Left lobe of liver (tissue), 2 donors: ENCODE results near the gene GRK4. TPM values are rescaled to one million over a fixed set of nuclear protein-coding genes. Genes with fewer than 3 reads are reported as not detected.
"Not testable (repeated sequence)": the region's sequence is repeated elsewhere in the genome, so short reads cannot be mapped to it uniquely, and the experiment has no call there.

Source experiments
- ATAC-seq: fragments of 200-7000 bp; cut with Tn5 transposase; one replicate; pipeline ENCODE4 v1.9.1; 2020; ENCODE audit warnings: mild to moderate bottlenecking, moderate library complexity
- DNase-seq: peaks from one replicate; pipeline ENCODE4 v3.0.0-alpha.2; 2020; ENCODE audit warnings: low spot score
- total RNA-seq: library from RNA; stranded (reverse); gene quantifications from one replicate; pipeline ENCODE4 v1.2.1, GENCODE V29; 2021
- donor health status: DM: no; HTN: no; CAD: no; lungs with moderate emphysema.
- donor health status: DM: no; HTN: yes; CAD: no.

Gene GRK4
- total RNA-seq, 1 donor from 2014 or later = 3.2 TPM

DNA sequence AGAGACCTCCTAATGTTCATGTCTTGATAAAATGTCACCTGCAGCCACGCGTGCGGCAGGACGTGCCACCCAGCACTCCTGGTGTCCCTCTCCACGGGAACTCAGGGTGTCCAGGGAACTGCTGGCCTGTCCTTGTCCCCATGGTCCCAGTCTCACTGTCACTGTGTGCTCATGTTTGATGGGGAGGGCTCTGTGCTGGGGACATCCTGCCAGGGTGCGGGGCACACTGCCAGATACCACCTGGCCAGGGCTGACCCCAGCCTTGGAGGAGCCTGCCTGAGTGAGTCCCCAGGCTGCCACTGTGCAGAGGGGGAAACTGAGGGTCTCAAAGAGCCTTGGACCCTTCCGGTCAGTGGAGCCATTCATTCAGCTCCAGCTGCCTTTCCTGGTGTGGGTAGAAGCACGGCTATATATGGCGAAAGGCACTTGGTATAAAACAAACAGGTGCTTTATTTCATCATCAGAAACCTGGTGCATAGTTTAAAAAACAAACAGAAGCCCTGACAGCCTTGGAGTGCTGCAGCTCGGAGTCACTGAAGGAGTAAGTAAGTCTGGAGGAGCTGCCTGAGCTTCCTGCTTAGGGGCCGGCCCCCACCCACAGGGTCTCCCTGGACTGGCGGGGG is 33.1 kb upstream of the GRK4 start:
- ATAC-seq (no peak), DNase-seq (no peak)

DNA sequence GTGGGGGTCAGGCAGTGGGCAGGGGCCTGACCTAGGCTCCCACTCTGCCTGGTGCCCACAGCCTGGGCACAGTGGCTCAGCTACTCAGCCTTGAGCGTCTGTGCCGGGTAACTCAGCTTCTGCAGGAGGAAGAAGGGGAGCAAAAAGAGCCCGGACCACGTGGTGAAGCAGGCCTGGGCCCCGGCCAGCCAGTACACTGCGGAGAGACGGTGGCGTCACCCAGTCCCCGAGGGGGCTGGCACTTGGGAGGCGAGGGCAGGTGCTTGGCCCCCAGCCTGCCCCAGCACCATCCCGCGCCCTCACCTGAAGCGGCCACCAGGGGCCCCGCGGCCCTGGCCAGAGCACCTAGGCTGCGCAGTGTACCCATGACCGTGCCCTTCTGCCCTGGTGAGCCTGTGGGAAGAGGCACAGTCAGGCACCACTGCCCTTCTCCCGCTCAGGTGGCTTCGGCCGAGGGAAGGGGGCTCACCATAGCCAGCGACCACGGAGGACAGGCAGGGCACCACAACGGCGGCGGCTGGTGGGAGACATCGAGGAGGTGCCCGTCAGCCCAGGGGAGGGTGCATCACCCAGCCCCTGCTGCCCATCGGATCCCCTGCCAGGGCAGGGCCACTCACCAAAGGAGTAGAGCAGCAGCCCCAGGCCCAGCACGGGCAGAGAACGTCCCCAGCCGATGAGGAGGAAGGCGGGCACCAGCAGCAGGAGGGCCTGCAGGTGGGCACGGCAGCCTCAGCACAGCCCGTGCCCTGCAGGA is 32.4 kb upstream of the GRK4 start:
- DNase-seq = no peak
- ATAC-seq = peak; percentile 3

DNA sequence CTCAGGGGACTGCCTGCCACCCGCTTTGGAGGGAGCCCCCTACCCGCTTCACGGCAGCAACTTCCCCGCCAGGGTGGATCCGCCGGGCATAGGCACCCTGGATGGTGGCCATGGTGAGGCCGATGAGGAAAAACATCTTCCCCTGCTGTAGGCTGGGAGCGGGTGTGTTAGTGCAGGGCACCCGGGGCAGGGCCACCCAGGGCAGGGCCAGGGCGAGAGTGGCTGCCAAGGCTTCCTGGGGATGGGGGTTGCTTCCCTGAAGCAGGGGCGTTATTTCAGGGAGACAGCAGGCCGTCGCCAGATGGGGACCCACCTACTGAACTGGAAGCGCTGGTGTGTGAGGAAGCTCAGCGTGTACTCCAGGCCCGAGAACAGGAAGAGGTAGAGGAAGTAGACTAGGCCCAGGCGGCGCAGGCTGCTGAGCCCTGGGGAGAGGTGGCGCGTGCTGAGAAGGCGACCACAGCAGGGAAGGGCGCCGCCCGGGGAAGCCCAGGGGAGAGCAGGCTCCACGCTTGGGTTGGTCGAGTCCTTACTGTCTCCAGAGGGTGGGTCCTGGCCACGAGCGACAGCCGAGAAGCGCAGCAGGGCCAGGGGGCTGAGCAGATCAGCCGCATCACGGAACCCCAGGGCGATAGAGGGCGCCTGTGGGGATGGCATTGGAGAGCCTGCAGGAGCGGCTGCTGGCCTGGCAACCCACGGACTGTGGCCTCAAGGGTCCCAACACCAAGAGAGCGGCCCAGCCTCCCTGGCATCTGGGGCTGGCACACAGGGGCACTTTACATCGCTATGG is 31.7 kb upstream of the GRK4 start:
- ATAC-seq (peak; percentile 2), DNase-seq (peak; percentile 54)

DNA sequence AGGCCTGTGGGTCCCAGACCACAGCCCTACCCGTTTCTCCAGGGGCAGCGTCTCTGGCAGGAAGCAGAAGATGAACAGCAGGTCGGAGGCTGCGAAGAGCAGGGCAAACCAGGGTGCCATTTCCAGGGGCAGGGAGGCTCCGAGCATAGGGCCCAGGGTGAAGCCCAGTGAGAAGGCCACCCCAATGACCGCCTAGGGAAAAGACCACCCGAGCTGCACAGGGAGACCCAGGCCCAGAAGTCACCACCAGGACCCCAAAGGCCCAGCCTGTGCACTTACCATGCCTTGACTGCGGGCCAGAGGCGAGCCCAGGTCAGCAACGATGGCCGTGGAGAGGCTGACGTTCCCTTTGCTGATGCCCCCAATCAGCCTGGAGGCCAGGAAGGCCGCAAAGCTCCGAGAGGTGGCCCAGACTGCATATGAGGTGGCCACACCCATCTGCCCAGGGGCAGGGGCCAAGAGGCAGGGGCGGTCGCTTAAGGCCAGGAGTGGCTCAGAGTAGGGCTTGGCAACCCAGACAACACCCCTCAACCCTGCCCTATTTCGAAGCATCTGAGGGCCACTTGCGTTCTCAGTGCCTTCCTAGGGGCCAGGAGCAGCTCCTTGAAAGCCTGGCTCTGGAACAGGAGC is 30.9 kb upstream of the GRK4 start:
- DNase-seq (peak; percentile 45), ATAC-seq (no peak)

DNA sequence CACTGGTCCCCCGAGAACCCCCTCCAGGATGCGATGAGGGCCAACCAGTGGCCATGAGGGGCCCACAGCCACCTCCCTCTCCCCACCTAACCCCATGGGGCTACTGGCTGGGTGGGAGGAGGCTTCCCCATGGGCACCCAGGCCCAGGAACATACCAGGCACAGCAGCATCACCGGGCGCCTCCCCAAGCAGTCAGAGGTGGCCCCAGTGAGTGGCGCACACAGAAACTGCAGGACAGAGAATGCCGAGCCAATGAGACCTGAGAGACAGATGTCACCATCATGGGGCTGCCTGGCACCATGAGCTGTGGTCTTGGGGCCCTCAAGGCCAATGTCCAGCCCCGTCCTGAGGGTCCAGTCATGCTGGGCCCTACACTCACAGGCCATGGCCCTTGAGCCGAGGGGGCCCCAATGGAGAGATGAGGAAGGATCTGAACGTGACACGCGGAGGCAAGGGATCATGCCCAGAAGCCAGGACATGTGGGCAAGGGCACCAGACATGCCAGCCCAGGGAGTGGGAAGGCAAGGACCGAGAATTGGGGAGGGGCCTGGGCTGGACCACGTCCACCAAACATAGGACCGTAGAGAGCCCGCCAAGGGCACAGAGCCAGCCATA is 30.3 kb upstream of the GRK4 start:
- ATAC-seq (no peak), DNase-seq (peak; percentile 53)

DNA sequence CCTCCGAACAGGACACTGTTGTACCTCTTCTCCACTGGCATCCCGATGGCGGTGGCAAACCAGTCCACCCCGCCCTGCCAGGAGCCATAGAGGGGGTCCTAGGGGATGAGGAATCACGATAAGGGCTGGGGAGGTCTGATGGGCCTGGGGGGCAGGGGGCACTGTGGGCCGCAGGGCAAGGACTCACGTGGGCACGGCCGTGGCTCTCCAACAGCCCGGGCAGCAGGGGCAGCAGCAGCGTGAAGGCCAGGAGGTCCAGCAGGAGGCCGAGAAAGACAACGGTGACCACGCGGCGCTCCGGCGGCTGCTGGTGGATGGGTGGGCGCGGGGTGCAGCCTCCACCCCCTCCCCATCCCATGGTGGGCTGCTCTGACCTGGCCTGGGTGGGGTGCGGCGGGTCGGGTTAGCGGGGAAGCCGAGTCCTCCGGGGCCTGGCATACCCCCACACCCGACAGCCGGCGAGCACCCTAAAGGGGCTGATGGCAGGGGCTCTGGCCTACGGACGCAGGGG is 29.8 kb upstream of the GRK4 start:
- no peak for DNase-seq
- no peak for ATAC-seq

DNA sequence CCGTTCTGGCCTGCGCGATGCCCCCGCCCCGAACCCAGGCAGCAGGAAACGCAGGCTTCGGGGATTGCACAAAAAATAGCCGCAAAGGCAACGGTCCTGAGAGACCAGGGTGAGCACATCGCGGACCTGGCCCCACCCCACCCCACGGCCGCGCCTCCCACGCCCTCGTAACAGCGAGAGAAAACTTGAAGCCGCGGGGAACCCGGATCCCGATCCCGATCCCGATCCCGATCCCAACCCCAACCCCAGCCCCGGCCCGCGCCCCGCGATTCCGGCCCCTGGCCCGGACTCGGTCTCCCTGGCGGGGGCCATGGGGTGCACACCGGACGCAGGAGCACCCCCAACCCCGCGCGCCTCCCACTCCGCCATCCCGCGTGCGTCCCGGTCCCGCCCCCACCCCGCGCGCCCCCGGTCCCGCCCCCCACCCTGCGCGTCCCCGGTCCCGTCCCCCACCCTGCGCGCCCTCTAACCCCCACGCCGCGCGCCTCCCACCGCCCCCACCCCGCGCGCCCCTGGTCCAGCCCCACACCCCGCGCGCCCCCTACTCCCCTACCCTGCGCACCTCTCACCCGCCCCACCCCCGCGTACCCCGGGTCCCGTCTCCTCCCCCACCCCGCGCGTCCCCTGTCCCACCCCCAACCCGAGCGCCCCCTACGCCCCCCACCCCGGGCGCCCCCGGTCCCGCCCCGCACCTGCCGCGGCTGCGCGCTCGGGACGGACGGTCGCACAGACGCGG is 29.1 kb upstream of the GRK4 start:
- ATAC-seq (peak; percentile 4), DNase-seq (peak; percentile 62)

DNA sequence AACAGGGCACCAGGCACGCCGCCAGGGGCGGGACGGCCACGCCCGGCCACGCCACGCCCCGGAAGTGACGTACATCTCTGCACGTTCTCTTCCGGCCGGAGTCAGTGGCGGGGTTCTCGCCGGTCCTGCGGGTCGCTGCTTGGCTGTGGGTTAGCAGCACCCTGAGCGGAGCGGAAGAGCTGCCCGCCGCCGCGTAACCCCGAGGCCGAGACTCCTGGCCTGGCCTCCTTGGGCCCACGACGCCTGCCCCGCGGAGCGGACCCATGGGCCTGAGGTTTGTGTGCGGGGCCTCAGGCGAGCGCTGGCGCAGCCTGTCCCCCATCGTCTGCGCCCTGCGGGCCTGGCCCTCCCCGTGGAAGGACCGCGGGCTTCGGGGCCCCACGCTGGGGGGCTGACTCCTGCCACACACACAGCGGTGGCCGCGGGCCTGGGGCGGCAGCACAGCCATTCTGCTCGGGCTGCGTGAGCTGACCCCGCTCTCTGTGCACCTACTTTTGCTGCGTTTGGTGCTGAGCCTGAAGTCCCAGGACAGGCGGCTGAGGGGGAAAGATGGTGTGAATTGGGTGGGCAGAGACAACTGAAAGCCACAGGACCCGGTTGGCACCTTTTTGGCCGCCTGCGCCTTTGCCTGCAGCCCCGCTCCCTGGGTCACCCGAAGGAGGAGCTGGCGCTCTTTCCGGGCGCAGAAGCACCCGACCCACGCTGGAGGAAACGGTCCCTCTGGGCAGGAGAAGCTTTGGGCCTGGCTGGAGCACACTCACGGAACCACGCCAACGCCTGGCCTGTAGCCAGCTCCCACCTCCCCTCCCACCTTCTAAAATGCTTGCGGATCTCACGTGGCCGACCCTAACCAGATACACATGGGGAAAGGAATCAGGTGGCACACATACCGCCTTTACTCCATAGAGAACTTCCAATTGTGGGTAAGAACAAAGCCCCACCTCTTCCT is 28.3 kb upstream of the GRK4 start:
- DNase-seq (peak; percentile 97), ATAC-seq (peak; percentile 81)

DNA sequence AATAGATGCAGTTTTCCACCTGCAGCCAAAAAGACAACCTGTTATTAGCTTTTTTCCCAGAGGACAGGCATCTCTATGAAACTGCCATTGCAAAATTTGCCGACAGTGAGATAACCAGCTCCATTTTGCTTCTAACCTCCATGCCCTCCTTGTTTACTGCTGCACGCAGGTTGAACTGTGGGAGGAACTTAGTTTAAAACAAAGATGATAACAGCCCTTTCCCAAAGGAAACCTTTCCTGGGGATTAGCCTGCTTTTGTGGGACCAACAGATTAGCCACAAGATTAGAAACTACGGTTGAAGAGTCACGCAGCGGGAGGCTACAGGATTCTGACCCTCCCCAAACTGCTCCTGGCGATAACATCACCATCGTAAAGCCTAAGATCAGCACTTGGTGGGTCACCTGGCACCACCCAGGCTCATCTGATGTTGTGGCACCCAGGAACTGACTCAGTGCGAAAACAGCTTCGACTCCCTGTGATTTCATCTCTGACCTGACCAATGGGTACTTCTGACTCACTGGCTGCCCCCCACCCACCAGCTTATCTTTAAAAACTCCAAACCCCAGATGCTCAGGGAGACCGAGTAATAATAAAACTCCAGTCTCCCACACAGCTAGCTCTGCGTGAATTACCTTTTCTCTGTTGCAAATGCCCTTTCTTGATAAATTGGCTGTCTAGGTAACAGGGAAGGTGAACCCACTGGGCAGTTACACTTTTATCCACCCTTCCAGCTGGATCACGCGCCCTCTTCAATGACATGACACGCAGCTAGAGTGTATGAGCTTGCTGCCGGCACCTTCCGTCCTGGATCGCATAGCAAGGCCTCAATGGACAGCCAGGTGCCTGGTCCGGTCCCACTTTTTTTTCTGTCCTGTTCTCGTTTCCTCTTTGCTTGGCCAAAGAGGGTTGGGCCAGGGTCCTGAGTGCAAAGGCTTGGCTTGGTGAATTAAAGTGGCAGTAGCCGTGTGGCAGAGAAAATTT is 27.3 kb upstream of the GRK4 start:
- ATAC-seq (no peak), DNase-seq (peak; percentile 43)

DNA sequence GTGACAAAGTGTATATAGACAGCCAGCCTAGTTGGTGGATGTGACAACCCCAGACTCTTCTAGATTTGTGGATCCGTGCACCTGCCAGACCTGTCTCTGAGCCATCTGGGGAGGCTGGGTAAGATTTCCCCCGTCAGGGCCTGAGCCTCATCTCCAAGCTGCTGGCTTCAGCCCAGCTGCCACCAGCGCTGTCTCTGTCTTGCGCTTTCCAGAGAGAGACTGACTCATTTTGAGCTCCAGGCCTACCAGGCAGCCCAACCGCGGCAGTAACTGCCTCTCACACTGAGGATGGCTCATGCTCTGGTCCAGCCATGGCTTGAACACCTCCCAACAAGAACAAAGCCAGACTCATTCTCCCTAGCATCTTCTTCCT is 26.6 kb upstream of the GRK4 start:
- ATAC-seq (no peak), DNase-seq (peak; percentile 47)

DNA sequence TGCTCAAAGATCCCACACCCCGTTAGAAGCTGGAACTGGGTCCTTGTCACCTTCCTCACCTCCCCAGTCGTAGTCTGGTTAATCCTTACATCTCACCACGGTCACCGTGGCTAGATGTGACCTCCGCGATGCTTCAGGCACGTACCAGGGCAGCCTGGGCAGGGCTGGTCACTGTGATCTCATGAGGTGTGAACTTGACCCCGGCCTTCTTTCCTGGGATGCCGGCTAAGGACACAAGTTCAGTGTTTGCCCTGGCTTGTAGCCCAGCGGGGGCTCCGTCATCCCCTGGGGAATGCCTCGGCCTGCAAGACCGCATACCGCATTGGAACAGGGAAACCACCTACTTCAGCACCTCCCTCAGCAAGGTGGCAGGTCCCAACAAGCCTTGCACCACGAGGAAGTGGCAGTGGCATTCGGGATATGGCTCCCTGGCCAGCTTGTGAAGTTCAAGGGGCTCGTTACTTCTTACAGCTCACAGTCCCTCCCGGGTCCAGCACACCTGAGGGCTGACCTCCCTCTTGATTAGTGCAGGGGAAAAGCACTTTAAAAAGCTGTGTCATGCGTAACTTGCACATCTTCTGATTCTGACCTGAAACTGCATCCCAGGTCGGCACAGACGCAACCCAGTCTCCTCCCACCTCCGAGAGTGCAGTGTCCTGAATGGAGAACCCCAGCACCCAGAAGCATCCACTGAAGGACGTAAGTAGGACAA is 26.1 kb upstream of the GRK4 start:
- ATAC-seq (no peak), DNase-seq (peak; percentile 52)

DNA sequence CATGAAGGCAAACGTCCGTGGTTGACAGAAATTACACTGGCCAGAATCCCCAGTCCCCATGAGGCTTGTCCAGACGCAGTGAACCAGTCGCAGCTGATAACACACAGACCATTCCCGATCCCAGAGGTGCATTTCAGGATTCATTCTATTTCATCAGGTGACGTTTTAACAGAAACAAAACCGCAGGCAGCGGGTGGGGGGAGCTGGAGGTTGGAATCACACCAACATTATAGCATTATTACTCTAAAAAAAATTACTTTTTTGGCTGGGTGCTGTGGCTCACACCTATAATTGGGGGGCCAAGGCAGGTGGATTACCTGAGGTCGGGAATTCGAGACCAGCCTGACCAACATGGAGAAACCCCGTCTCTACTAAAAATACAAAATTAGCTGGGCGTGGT is 25.4 kb upstream of the GRK4 start:
- DNase-seq (no peak), ATAC-seq (no peak)

DNA sequence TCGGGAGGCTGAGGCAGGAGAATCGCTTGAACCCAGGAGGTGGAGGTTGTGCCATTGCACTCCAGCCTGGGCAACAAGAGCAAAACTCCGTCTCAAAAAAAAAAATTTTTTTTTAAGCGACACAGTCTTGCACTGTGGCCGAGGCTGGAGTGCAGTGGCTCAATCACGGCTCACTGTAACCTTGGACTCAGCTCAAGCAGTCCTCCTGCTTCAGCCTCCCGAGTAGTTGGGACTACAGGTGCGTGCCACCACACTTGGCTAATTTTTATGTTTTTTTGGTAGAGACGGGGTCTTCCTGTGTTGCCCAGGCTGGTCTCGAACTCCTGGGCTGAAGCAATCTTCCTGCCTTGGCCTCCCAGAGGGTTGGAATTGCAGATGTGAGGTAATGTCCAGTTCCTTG is 25.0 kb upstream of the GRK4 start:
- not testable (repeated sequence) for ATAC-seq, DNase-seq

DNA sequence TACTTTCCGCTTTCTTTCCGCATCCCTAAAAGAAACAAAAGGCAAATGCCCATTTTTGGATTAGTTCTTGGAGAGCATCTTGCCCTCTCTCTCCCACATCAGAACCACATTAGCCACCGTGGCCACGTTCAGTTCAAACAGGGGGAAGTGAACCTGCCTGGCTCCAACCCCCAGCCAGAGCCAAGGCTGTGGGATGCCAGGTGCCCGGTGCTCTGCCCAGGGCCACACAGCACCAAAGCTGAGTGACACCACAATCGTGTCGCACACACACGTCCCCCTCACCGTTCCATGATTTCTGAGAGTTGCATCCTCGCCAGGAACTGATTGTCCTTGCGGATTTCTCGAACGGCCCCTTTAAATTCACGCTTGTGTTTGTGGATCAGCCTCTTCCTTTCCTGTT is 24.5 kb upstream of the GRK4 start:
- DNase-seq = peak; percentile 38
- no peak for ATAC-seq

DNA sequence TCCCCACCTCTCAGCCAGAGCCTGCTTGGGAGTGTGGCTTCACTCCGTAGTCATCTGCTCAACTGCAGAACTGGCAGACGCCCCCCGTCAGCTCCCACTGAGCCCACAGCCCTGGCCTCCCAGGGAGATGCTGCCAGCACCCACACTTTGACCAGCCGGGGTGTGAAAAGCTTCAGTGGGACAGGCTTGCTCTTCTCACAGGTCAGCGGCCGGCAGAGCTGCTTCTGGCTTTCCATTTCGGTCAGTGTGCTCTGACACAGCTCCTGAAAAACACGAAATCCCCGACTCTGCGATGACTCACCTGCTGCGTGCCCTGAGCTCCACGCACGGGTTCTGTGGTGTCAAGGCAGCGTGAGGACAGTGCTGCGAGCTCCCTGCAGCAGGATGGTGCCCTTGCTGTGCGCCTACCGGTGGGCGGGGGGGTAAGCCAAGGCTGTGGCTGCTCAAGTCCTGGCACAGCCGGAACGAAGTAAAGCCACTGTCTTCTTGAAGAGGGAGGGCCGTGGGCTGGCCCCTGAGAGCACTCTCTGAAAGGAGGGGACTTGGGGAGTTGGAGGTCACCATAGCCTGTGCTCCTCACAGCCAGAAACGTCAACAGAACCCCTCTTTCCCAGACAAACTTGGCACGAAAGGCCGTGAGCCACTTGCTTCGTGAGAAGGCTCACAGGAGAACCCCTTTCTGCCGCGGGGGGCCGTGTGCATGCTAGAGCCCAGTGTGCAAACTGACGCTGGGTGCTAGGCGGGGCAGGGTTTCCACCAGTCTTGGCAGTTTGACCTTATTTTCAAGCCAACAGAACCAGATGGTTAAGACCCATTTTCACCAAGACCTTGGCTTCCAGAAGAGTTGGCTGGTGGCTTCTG is 23.8 kb upstream of the GRK4 start:
- DNase-seq (peak; percentile 42), ATAC-seq (no peak)
